Gastrocnemius medialis (tissue), 4 donors: ENCODE results near the gene ARHGAP12. TPM values are rescaled to one million over a fixed set of nuclear protein-coding genes. Genes with fewer than 3 reads are reported as not detected.
A peak's percentile ranks its signal among the peaks of the same experiment; 100 is the strongest.

Experiments used
- ATAC-seq, 2 donors: fragments of 150-250 bp; one replicate each; pipeline ENCODE4 v1.9.1; 2016
- DNase-seq, 2 donors: peaks; one replicate each; pipeline ENCODE4 v3.0.0-alpha.2; 2019
- H3K27ac ChIP-seq, 4 donors: fragments of 200-600 bp; sonication (generic); 1 replicate in 1 of 4; 2 replicates in 3 of 4; pipeline ENCODE4 v1.5.1; 2016 to 2018; ENCODE audit warnings: mild to moderate bottlenecking in 2 of 4, moderate library complexity in 1 of 4
- H3K27me3 ChIP-seq, 3 donors: fragments of 200-600 bp; sonication (generic) in 2 of 3; 1 replicate in 1 of 3; 2 replicates in 2 of 3; pipeline versions ENCODE4 v1.5.1 to v1.6.0; 2016 to 2019; ENCODE audit warnings: mild to moderate bottlenecking in 1 of 3, moderate library complexity in 1 of 3
- H3K36me3 ChIP-seq, 2 donors: fragments of 200-600 bp; sonication (generic) in 1 of 2; one replicate each; pipeline ENCODE4 v1.5.1; 2017 to 2018
- H3K4me1 ChIP-seq, 2 donors: fragments of 200-600 bp; sonication (generic) in 1 of 2; one replicate each; pipeline ENCODE4 v1.5.1; 2016 to 2017; ENCODE audit warnings: mild to moderate bottlenecking in 2 of 2
- H3K4me3 ChIP-seq, 4 donors: fragments of 200-600 bp; sonication (generic) in 3 of 4; 1 replicate in 1 of 4; 2 replicates in 3 of 4; pipeline ENCODE4 v1.5.1; 2016 to 2019; ENCODE audit warnings: mild to moderate bottlenecking in 2 of 4
- H3K9me3 ChIP-seq, 3 donors: fragments of 200-600 bp; sonication (generic) in 2 of 3; 1 replicate in 1 of 3; 2 replicates in 2 of 3; pipeline ENCODE4 v1.5.1; 2016 to 2019
- POLR2A ChIP-seq, 2 donors: fragments of 450-650 bp; IDR thresholded peaks; one replicate each; pipeline ENCODE4 v1.6.1; 2017; ENCODE audit warnings: antibody characterized with exemption in 2 of 2, mild to moderate bottlenecking in 2 of 2, moderate library complexity in 2 of 2
- in situ Hi-C, 4 donors: fragments of 200-750 bp; cut with MboI; loops; one replicate each; pipeline versions ENCODE4 v1.15.0 to v1.8.0; 2017; ENCODE audit warnings: low sequenced_read_pairs in 4 of 4
- intact Hi-C: fragments of 100-400 bp; cut with DNase I; formaldehyde crosslinking; loops from one replicate; pipeline ENCODE4 v1.15.1; 2023; ENCODE audit warnings: low total_unique reads
- total RNA-seq, 4 donors: library from RNA; depleted of rRNA; stranded (reverse); fragments of >200 nt; gene quantifications; one replicate each; pipeline versions ENCODE4 v1.1.0 to v1.2.3, GENCODE V29; 2016
- TF ChIP-seq, protein P1 (sequence below), 5 experiments: fragments of 450-650 bp in 3 of 5; fragments of 200-600 bp in 2 of 5; sonication (generic) in 2 of 5; IDR thresholded peaks in 4 of 5; conservative IDR thresholded peaks in 1 of 5; 1 replicate in 4 of 5; 2 replicates in 1 of 5; pipeline ENCODE4 v1.5.1; 2016 to 2019; ENCODE audit warnings: antibody characterized with exemption in 5 of 5, mild to moderate bottlenecking in 3 of 5, moderate library complexity in 3 of 5

Gene ARHGAP12
- total RNA-seq, 4 donors from 2014 or later, result 17.0 to 34.3 (median 21.6) TPM

DNA sequence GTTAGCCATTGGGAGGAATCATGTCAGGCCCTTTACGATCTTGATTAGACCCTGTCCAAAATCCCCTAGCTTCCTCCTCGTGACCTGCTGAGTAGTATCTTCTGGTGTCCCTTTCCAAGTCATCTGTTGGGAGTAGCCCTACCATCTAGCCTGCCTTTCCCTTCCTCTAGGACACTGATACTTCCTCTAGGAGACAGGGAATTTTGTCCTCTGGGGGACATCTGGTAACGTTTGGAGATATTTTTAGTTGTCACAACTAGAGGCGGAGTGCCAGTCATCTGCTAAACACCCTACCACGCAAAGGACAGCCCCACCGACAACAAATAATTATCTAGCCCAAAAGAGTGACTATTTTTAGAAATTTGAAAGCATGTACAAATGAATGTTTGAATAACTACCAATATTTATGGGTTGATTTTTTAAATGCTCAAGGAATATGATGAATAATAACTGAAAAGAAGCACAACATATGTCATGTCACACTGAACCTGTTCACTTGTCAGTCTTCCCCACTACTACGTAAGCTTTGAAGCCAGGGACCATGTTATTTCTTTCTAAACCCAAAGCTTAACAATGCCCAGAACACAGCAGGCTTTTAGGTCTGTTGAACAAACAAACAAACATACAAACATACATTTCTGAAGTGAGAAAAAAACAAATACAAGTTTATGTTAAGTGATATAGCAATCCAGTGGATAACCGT lies 105.9 kb downstream of the ARHGAP12 start:
- H3K36me3 ChIP-seq, result peaks cover 0 to 4% of the 10 kb centered on the region in 2 donors
- peaks cover 19 to 24% of the 10 kb centered on the region in 2 donors for H3K4me1 ChIP-seq
- H3K9me3 ChIP-seq, result no peaks in the 10 kb centered on the region
- in situ Hi-C loops, result loop anchor here in 1 of 4 donors (25.0 kb wide), 1 partner anchor 510 kb away; the partner anchor contains the start of gene ZEB1
- no peak overlapping the region for H3K4me3 ChIP-seq
- DNase-seq (no peak), ATAC-seq (peak; percentile 21 to 63)
- intact Hi-C loops, result no loop called here
- TF ChIP-seq, protein P1, sequence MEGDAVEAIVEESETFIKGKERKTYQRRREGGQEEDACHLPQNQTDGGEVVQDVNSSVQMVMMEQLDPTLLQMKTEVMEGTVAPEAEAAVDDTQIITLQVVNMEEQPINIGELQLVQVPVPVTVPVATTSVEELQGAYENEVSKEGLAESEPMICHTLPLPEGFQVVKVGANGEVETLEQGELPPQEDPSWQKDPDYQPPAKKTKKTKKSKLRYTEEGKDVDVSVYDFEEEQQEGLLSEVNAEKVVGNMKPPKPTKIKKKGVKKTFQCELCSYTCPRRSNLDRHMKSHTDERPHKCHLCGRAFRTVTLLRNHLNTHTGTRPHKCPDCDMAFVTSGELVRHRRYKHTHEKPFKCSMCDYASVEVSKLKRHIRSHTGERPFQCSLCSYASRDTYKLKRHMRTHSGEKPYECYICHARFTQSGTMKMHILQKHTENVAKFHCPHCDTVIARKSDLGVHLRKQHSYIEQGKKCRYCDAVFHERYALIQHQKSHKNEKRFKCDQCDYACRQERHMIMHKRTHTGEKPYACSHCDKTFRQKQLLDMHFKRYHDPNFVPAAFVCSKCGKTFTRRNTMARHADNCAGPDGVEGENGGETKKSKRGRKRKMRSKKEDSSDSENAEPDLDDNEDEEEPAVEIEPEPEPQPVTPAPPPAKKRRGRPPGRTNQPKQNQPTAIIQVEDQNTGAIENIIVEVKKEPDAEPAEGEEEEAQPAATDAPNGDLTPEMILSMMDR (IDR thresholded peaks at IDR 0.05 in 4 of 5, conservative IDR thresholded peaks at IDR 0.05 in 1 of 5), result no peak
- TF ChIP-seq POLR2A (IDR thresholded peaks at IDR 0.05), result no peak
- peak overlapping the region; percentile 36 to 55 (median 40) for H3K27ac ChIP-seq
- H3K27me3 ChIP-seq, result no peaks in the 10 kb centered on the region

- no peaks in the 10 kb centered on the region for H3K27me3 ChIP-seq
- TF ChIP-seq, protein P1 (IDR thresholded peaks at IDR 0.05 in 4 of 5, conservative IDR thresholded peaks at IDR 0.05 in 1 of 5), result no peak
- TF ChIP-seq POLR2A (IDR thresholded peaks at IDR 0.05), result no peak
- in situ Hi-C loops, result loop anchor here in 1 of 4 donors (25.0 kb wide), 1 partner anchor 510 kb away; the partner anchor contains the start of gene ZEB1
- no peak overlapping the region for H3K4me3 ChIP-seq
- no peaks in the 10 kb centered on the region for H3K9me3 ChIP-seq
- DNase-seq (no peak), ATAC-seq (peak in 1 of 2 donors; percentile 12)
- peaks cover 0 to 4% of the 10 kb centered on the region in 2 donors for H3K36me3 ChIP-seq
- intact Hi-C loops, result no loop called here
- peak overlapping the region in 2 of 4 donors; percentile 37 to 55 for H3K27ac ChIP-seq
- peaks cover 19 to 24% of the 10 kb centered on the region in 2 donors for H3K4me1 ChIP-seq
Observed at GRCh38 chr10:31822150-31822549, 106.5 kb downstream of the ARHGAP12 start.

GRCh38 chr10:31820778-31821369 lies 107.8 kb downstream of the ARHGAP12 start:
- Histone ChIP-seq H3K4me1 (peaks cover 19 to 24% of the 10 kb centered on the region in 2 donors), H3K27ac (no peak overlapping the region), H3K27me3 (no peaks in the 10 kb centered on the region), H3K36me3 (peaks cover 0 to 4% of the 10 kb centered on the region in 2 donors), H3K4me3 (no peak overlapping the region), H3K9me3 (no peaks in the 10 kb centered on the region)
- in situ Hi-C loops (loop anchor here in 1 of 4 donors (25.0 kb wide), 1 partner anchor 509 kb away; the partner anchor contains the start of gene ZEB1), intact Hi-C loops (no loop called here)
- ATAC-seq (no peak), DNase-seq (no peak)
- TF ChIP-seq, protein P1 (IDR thresholded peaks at IDR 0.05 in 4 of 5, conservative IDR thresholded peaks at IDR 0.05 in 1 of 5), result no peak
- TF ChIP-seq POLR2A (IDR thresholded peaks at IDR 0.05), result no peak

DNA sequence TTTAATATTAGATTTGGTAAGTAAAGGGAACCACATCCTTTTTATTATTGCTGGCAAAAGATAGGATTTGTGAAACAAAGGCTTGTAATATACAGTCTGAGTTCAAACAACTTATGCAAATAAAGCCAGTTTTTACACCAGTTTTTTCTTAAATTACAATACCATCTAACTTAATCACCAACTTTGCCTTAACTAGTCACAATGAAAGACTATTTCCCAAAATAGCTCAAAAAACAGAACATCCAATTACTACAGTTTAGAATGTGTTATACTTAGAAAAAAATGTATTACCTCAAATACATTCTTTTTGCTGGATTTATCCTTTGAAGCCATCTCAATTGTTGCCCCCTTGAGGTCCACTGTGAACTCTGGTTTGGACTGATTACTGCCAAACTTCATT lies 108.5 kb downstream of the ARHGAP12 start:
- H3K9me3 ChIP-seq, result no peaks in the 10 kb centered on the region
- no peaks in the 10 kb centered on the region for H3K36me3 ChIP-seq
- no peak for TF ChIP-seq POLR2A (IDR thresholded peaks at IDR 0.05)
- TF ChIP-seq, protein P1 (IDR thresholded peaks at IDR 0.05 in 4 of 5, conservative IDR thresholded peaks at IDR 0.05 in 1 of 5), result no peak
- in situ Hi-C loops (loop anchor here in 1 of 4 donors (25.0 kb wide), 1 partner anchor 508 kb away; the partner anchor contains the start of gene ZEB1), intact Hi-C loops (no loop called here)
- peaks cover 19 to 24% of the 10 kb centered on the region in 2 donors for H3K4me1 ChIP-seq
- ATAC-seq (no peak), DNase-seq (no peak)
- H3K27me3 ChIP-seq, result no peaks in the 10 kb centered on the region
- H3K27ac ChIP-seq, result peak overlapping the region in 1 of 4 donors; percentile 39
- no peak overlapping the region for H3K4me3 ChIP-seq
